HuH-7.5 (cell line): Measurements from ENCODE around the gene RUNX3.

Experiments
- DNase-seq: peaks from one replicate; pipeline ENCODE4 v3.0.0; 2011; ENCODE audit warnings: low spot score

Gene RUNX3

GRCh38 chr1:24878775-24879742, 51.0 kb downstream of the RUNX3 start:
- DNase-seq = no peak

DNA sequence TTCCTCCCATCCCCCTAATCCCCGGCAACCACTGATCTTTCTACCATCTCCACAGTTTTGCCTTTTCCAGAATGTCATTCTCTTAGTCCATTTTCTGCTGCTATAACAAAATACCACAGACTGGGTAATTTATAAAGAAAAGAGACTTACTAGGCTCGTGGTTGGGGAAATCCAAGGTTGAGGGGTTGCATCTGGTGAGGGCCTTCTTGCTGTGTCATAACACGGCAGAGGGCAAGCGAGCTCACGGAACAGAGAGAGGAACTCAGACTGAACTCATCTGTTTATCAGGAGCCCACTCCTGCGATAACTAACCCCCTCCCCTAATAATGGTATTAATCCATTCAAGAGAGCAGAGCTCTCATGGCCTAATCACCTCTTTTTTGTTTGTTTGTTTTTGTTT, 52.0 kb downstream of the RUNX3 start:
- DNase-seq = no peak

DNA sequence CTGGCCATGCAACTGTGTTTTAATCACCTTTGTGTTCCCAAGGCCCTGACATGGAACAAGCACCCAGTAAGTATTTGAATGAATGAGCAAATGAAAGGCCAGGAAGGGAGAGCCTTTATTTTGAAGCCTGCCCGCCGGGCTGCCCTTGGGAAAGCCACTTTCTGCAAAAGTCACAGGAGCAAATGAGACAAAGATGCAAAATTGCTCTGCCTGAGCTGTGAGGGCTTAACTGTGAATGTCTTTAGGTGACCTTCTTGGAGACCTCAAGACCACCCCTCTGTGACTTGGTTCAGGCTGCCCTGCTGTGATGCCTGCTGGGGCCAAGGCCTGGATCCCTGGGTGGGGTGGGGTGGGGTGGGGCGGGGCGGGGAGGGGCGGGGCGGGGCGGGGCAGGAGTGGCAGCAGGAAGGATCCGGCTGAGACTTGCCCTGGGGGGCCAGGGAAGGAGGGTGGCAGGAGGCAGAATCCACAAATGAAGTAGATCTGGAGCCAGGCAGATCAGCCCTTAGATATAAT, 54.0 kb downstream of the RUNX3 start:
- no peak for DNase-seq

DNA sequence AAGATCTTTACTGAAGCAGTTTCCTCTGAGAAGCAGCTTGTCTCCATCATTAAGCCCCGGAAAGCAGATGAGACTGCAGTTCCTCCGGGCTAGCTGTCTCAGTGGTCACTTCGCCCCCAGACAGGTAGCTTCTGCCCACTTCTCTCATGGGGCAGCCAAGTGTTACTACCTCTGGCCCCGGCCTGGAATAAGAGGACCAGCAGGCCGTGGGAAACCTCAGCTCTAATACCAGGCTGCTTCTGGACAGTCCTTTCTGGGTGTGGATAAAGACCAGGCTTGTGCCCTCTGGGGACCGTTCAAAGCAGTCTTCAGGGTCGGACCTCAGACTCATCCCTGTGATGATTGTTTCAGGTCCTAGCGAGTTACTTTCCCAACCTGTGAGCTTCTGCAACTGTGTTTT, 54.8 kb downstream of the RUNX3 start:
- no peak for DNase-seq

DNA sequence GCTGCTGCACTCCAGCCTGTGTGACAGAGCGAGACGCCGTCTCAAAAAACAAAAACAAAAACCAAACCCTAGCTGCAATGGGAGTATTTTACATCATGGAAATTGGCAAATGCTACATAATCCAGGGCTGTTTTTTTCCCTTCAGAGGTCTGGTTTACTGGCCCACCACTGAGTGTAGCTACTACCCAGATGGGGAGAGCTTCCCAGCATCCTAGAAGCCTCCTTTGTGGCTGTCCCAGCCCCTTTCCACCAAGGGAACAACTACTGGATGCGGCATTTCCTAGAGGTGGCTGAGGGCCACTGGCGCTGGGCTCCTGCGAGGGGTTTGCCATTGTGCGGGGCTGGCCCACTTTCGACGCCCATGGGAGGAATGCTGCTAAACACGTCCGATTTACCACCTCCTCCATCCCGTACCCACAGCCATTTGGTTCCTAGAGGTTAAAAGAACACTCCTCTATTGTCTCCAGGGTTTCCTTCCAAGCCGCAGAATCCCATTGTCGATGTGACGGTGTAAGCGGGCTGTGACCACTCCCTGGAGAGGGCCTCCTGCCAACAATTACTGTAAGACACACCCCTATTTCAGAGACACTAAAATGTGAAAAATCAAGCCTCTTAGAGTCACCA, 55.4 kb downstream of the RUNX3 start:
- DNase-seq = no peak

DNA sequence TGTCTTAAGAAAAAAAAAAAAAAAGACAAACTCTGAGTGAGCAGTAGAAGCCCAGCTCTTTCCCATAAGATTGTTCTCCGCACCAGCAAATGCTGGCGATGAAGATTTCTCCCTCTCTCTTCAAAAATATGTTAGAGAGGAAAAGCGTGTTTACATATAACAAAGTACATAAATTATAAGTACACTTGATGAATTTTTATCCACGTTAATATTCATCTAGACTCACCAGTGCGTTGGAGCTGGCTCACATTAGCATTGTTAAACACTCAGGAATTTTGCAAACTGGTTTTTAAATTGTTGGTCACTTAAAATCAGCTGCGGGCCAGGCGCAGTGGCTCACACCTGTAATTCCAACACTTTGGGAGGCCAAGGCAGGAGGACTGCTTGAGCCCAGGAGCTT, 56.0 kb downstream of the RUNX3 start:
- DNase-seq = no peak

DNA sequence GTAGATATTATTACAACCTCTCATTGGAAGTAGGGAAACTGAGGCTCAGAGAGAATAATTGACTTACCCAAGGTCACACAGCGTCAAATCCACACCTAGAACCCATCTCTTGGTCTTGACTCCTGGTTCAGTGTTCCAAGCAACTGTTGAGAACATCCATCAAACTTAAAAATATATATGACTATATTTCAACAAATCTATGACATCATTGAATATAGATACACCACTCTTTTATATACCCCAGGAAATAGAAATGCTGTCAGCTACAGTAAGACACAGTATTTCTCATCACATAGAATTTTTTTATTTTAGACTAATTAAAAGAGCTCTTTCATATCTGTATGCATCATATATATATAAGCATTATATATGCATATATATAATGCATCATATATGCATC, 56.9 kb downstream of the RUNX3 start:
- no peak for DNase-seq

- no peak for DNase-seq
Measured at GRCh38 chr1:24872061-24872850, 57.8 kb downstream of the RUNX3 start.

GRCh38 chr1:24871306-24871901, 58.7 kb downstream of the RUNX3 start:
- no peak for DNase-seq

DNA sequence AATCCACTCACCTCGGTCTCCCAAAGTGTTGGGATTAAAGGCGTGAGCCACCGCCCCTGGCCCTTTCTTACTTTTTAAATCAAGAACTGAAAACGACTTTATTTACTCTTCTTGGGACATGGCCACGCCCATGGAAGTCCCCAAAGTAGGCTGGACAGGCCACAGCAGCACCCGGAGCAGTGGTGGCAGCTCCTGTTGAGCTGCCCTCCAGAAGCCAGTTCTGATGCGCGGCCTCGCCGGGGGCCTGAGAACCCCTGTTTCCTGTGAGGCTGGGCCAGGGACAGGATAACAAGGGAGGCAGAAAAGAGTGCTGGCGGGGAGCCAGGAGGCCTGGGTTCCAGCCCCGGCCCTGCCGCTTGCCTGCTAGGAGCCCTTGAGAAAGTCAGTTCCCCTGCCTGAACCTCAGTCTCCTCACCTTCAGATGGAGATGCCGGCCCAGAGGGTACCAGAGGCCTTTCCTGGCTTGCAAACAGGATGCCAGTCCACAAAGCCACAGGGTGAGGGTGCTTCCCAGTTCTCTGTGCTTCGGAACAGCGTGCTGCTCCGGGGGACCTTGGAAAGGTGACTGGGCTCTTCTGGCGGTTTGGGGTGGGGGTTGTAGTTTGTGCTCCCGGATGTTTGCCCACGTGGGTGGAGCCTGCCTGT, 59.4 kb downstream of the RUNX3 start:
- no peak for DNase-seq

DNA sequence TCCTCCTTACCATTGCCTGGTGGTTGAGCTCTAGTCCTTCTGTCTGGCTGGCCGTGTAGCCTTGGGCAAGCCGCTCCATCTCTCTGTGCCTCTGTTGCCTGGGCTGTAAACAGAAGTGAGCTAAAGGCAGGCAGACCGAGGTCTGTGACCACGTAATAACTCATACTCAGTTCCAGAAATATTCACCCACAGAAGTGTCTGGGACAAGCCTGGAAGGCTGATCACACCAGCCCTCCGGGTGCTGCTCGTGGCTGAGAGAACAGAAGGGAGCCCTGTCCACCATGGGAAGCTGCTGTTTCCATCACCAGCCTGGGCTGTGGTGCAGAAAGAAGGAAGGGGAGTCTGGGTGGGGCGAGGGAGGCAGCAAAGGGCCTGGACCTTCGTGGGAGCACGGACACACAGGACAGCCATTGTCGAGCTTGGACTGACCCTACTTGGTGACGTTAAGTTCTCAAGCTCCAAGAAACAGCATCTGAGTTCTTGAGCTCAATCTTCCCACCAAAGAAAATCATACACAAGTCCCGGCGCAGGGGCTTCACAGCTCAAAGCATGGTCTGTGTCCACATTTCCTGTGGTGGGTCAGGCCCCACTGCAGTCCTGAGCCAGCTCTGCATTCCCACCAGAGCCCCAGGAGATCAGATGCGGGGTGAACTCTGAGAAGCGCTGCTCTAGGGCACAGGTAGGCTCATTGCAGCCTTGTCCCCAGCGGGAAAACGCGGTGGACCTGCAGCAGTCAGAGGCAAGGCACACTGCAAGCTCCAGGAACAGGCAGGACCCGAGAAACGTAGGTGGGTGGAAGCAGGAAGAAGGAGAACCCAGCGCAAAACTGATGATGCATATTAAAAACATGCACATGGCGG, 61.8 kb downstream of the RUNX3 start:
- DNase-seq = no peak

- no peak for DNase-seq
Measured at GRCh38 chr1:24867084-24867870, 62.8 kb downstream of the RUNX3 start.

GRCh38 chr1:24866211-24867083, 63.6 kb downstream of the RUNX3 start:
- no peak for DNase-seq

GRCh38 chr1:24865587-24865986, 64.5 kb downstream of the RUNX3 start:
- no peak for DNase-seq

GRCh38 chr1:24865168-24865567, 64.9 kb downstream of the RUNX3 start:
- no peak for DNase-seq

- DNase-seq = no peak
Measured at GRCh38 chr1:24864370-24864777, 65.7 kb downstream of the RUNX3 start.

DNA sequence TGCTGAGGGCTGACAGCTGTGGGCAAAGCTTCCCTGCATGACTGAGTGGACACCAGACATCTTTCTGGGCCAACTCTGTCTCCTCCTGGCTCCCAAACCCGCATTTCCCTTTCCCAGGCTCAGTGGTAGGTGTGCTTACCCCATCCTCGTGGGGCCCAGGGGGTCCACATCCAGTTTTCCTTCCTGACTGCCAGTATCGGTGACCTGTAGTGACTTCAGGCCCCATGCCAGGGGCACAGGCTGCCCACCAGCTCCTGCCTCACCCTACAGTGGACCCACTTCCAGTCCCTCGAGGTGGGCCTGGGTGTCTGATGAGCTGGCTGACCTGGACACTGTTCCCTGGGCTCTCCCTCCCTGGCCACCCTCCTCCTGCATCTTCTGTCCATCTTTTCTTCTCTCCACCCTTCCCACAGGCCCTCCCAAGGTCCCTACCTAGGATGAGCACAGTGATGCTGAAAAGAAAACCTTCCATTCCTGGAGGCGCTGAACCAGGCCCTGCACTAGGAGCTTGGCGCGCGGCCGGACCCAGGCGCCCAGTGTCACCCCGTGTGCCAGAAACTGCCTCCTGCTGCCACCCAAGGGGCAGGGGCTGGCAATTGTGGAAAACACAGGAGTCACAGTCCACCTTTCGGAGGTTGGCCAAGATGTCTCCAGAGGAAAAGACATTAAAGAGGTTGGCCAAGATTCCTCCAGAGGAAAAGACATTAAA, 67.1 kb downstream of the RUNX3 start:
- no peak for DNase-seq
